LNCAP (cell line): ENCODE measurements around the gene ZCCHC12.

Source experiments
- CTCF ChIP-seq: fragments of 450-650 bp; IDR thresholded peaks from 2 replicates; pipeline ENCODE4 v1.5.1; 2017; ENCODE audit warnings: mild to moderate bottlenecking

Gene ZCCHC12

DNA sequence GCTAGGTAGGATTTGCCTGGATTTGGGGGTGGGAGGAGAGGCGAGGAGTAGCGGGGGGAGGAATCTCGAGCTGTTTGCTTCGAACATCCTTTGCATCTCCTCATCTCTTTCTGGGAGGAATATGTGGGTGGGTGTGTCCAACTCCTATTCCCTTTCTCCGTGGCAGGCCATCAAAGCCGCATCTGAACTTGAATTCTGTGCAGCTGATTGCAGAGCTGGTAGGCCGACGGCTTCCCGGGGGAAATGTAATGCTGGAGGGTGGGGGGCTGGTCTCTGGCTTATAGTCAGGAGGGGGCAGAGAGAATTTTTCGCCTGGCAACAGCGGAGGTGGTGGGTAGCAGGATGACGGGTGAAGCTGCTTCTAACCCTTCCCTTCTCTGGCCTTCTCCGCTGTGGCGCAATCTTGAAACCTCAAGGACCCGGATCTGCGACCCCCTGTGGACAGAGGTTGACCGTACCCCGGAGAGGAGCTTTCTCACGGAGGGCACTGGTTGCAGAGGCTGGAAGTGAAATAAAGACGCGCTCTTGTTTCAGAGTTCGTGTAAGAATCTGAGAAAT is 628 bp downstream of the ZCCHC12 start:
- TF ChIP-seq CTCF, result no peak

DNA sequence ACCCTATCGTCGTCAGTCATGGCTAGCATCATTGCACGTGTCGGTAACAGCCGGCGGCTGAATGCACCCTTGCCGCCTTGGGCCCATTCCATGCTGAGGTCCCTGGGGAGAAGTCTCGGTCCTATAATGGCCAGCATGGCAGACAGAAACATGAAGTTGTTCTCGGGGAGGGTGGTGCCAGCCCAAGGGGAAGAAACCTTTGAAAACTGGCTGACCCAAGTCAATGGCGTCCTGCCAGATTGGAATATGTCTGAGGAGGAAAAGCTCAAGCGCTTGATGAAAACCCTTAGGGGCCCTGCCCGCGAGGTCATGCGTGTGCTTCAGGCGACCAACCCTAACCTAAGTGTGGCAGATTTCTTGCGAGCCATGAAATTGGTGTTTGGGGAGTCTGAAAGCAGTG is 1.6 kb downstream of the ZCCHC12 start:
- TF ChIP-seq CTCF, result no peak

DNA sequence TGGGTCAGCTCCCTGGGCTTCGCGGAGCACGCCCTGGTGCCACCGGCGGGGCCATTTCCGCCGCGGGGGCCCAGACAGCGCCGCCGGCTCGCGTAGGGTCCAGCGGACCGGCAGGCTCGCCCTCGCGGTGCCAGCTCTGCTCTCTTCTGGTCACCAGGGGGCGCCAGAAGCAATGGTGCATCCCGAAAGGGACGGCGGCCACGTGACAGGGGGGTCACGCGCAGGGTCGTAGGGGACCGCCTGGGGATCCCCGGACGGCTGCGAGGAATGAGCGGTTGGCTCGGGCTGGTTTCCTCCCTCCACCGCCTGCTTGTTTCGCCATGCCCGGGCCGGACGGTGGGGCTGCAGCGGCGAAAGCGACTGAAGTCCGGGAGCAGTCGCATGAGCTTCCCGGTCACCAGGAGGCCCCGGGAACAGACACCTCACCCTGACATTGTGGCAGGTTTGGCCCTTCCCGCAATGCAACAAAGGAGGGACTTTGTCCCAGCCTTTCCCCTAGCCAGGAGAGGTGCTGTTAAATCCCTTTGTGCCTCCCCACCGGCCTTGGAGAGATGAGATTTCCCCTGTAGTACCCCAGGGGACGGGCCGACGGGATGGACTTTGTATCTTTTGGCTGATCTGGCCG is 15.8 kb downstream of the ZCCHC12 start:
- no peak for TF ChIP-seq CTCF

- peak; percentile 49 for TF ChIP-seq CTCF
Measured at GRCh38 chrX:118847676-118848075, 24.1 kb downstream of the ZCCHC12 start.

- no peak for TF ChIP-seq CTCF
Measured at GRCh38 chrX:118853596-118853995, 30.0 kb downstream of the ZCCHC12 start.

- TF ChIP-seq CTCF, result no peak
Measured at GRCh38 chrX:118855681-118856310, 32.2 kb downstream of the ZCCHC12 start.

- TF ChIP-seq CTCF, result no peak
Measured at GRCh38 chrX:118857006-118857405, 33.4 kb downstream of the ZCCHC12 start.
